Fibroblast of skin of back (primary cell): Measurements from ENCODE around the gene SMIM28.

ENCODE experiments used
- DNase-seq: peaks from one replicate; pipeline ENCODE4 v3.0.0-alpha.2; 2013

The SMIM28 gene

GRCh38 chr6:138374230-138374629, 3.5 kb upstream of the SMIM28 start:
- DNase-seq: no peak

- DNase-seq: no peak
Measured at GRCh38 chr6:138374815-138375214, 2.9 kb upstream of the SMIM28 start.

- no peak for DNase-seq
Measured at GRCh38 chr6:138377042-138377441, 663 bp upstream of the SMIM28 start.

- DNase-seq: no peak
Measured at GRCh38 chr6:138378463-138378862, 758 bp downstream of the SMIM28 start.

GRCh38 chr6:138382498-138383265, 5.0 kb downstream of the SMIM28 start:
- DNase-seq: no peak

GRCh38 chr6:138383776-138384175, 6.1 kb downstream of the SMIM28 start:
- no peak for DNase-seq

GRCh38 chr6:138386897-138387296, 9.2 kb downstream of the SMIM28 start:
- no peak for DNase-seq

- no peak for DNase-seq
Measured at GRCh38 chr6:138387577-138388368, 10.1 kb downstream of the SMIM28 start.

GRCh38 chr6:138389551-138389950, 11.8 kb downstream of the SMIM28 start:
- no peak for DNase-seq

- no peak for DNase-seq
Measured at GRCh38 chr6:138393871-138394783, 16.4 kb downstream of the SMIM28 start.

- no peak for DNase-seq
Measured at GRCh38 chr6:138396709-138397108, 19.0 kb downstream of the SMIM28 start.

GRCh38 chr6:138397128-138398122, 19.7 kb downstream of the SMIM28 start:
- no peak for DNase-seq

- peak; percentile 35 for DNase-seq
Measured at GRCh38 chr6:138400326-138400725, 22.6 kb downstream of the SMIM28 start.

GRCh38 chr6:138401960-138402837, 24.5 kb downstream of the SMIM28 start:
- DNase-seq: no peak

- DNase-seq: no peak
Measured at GRCh38 chr6:138402838-138403187, 25.1 kb downstream of the SMIM28 start.

GRCh38 chr6:138403324-138403800, 25.7 kb downstream of the SMIM28 start:
- DNase-seq: peak; percentile 40

GRCh38 chr6:138403801-138404665, 26.3 kb downstream of the SMIM28 start, which contains the start of gene HEBP2:
TSS of gene HEBP2 (plus strand) at chr6:138404223. CDS start at chr6:138404496, 273 bp downstream.
- DNase-seq: peak; percentile 83

- DNase-seq: no peak
Measured at GRCh38 chr6:138404666-138405337, 27.1 kb downstream of the SMIM28 start.
